HG03439 (cell line): ENCODE data around the gene TMEM97.
A peak's percentile ranks its signal among the peaks of the same experiment; 100 is the strongest.

Source experiments
- ATAC-seq: cut with Tn5 transposase; IDR thresholded peaks from one replicate; pipeline ENCODE4 v1.9.1; 2021; ENCODE audit warnings: mild to moderate bottlenecking, moderate library complexity; ENCODE audit not compliant: unreplicated experiment

Gene TMEM97

GRCh38 chr17:28363776-28364650 lies 45.0 kb downstream of the TMEM97 start:
- no peak for ATAC-seq

DNA sequence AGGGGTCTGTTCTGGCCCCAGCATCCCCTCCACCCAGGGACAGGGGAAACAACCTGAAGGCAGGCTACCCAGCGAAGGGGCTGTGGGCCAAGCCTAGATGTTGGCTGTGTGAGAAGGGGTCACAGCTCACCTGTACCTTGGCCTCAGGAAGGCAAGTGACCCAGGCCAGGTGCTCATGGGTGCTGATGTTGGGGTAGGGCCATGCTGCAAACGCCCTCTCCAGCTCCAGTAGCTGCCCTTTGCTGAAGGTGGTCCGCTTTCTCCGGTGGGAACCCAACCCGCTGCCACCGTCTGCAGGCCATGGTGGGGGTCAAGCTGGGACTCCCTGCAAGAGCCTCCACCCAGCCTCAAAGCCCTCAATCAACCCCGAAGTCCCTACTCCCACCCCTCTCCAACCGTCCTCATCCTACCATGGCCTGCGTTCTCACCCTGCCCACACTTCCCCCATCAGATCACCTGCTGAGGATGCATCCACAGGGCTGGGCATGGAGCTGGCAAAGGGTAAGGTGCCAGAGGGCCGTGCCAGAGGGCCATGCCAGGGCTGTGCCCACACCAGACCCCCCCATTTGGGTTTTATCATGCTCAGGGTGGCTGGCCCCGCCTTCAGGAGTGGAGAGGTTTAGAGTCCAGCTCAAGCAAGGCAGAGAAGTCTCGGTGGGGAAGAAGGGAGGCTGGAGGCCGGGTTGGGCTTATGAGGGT lies 45.8 kb downstream of the TMEM97 start, which contains the start of gene SEBOX:
Gene SEBOX (minus strand): TSS at position 535 of the 699 bp plus-strand sequence. CDS start 48 bp downstream, at position 487.
- ATAC-seq: no peak

DNA sequence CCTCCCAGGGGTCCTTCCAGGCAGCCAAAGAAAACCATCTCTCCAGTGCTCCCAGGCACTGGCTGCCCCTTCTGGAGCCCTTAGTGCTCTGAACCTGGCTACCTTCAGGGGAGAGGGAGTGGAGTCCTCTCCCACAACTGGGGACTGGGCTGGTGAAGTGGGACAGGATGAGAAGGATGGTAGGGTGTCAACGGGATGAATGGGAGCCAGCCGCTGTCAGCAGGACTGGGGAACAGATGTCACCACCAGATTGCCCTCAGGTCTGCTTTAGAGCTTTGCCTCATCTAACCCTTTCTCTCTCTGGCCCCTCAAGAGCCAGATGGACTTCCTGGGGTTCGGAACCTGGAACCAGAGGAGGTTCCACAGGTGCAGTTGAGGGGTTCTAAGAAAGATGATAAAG lies 46.5 kb downstream of the TMEM97 start:
- ATAC-seq: no peak

GRCh38 chr17:28366605-28367004 lies 47.6 kb downstream of the TMEM97 start:
- no peak for ATAC-seq

- ATAC-seq: no peak
Observed at GRCh38 chr17:28367641-28368305, 48.8 kb downstream of the TMEM97 start.

DNA sequence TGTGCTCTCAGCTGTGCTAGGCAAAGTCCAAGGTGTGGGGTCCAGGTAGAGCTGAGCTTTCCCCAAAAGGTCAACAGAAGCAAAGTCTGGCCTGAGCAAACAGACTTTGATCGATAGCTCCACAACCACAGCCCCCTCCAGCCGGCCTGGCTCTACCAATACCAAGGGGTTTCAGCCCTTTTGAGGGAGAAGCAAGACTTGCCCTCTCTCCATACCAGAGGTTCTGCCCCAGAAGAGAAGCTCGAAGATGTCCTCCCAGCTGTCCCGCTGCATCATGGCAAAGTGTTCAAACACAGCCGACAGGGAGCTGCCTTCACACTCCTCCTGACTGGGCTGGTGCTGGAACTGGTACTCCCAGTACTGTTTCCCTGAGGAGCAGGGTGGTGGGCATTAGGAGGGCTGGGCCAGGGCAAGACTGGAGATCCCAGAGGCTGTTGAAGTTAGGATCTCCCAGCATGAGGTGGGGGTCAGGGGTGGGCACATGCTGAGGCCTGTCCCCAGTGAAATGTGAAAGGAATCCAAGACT lies 49.4 kb downstream of the TMEM97 start:
- no peak for ATAC-seq

DNA sequence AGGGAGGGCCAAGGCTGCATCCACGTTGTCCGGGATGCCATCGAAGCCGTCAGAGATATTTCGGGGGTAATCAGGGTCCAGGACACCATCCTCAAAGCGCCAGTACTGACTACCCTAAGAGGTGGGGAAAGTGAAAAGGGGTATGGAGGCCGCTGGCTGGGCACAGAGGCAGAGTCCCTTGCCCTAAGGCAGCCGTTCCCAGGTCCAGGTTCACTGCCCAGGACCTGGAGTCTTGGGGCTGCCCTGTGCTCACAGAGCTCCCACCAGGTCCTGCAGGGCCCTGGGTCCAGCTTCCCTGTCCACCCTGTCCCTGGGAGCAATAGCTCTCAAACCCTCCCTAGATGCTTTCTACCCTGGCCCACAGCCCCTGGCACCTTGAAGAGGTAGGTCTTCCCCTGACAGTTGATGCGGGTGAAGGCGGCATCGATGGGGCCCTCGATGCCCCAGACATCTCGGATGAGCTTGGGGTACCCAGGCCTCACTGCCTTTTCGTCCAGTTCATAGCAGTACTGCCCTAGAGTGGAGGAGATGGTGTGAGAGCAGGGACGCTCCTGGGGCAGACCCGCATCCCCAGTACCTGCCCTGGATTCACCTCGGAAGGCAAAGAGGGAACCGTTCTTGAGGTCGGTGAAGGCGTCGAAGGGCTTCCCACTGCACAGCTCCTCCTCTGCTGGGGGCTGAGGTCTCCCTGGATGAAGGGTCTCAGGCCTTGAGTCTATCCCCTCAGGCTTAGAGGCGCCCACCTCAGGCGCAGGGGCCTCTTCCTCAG lies 50.1 kb downstream of the TMEM97 start:
- no peak for ATAC-seq

DNA sequence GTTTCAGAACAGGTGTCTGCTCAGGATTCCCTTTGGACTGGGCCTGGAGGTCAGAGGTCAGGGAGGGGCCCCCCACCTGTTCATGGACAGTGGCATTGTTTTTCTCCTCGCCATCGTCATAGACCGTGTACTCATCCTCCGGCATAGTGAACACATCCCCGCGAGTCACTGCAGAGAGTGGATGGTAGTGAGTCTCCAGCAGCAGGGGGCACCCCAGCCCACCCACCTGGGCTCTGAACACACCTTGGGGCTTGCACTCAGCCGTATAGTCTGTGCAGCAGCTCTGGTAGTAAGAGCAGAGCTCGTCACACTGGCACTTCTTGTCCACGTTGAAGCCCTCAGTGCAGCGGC lies 50.7 kb downstream of the TMEM97 start:
- ATAC-seq: no peak

GRCh38 chr17:28370035-28370743 lies 51.2 kb downstream of the TMEM97 start, which contains the start of gene VTN:
Gene VTN (minus strand): TSS chr17:28370307. CDS start chr17:28370203, 104 bp downstream.
- ATAC-seq: no peak

DNA sequence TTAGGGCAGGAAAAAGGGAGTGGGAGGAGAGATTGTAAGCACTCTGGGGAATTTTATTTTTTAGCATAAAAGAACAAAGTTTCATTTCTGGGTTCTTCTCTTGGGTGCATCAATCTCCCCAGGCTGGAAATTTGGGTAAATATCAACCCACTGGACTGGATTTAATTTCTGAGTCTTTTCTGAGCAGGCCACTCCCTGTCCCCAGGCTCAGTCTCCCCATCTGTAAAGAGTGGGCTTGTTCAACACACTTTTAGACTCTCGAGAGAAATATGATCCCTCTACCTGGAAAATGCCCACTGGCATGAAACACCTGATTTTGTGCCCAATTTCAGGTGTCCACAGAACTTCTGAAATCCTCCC lies 51.7 kb downstream of the TMEM97 start:
- no peak for ATAC-seq

- peak; percentile 62 for ATAC-seq
Observed at GRCh38 chr17:28371245-28372202, 52.5 kb downstream of the TMEM97 start, which contains the start of gene SARM1. Gene SARM1 (plus strand): TSS chr17:28371694. CDS start chr17:28372033, 339 bp downstream.

DNA sequence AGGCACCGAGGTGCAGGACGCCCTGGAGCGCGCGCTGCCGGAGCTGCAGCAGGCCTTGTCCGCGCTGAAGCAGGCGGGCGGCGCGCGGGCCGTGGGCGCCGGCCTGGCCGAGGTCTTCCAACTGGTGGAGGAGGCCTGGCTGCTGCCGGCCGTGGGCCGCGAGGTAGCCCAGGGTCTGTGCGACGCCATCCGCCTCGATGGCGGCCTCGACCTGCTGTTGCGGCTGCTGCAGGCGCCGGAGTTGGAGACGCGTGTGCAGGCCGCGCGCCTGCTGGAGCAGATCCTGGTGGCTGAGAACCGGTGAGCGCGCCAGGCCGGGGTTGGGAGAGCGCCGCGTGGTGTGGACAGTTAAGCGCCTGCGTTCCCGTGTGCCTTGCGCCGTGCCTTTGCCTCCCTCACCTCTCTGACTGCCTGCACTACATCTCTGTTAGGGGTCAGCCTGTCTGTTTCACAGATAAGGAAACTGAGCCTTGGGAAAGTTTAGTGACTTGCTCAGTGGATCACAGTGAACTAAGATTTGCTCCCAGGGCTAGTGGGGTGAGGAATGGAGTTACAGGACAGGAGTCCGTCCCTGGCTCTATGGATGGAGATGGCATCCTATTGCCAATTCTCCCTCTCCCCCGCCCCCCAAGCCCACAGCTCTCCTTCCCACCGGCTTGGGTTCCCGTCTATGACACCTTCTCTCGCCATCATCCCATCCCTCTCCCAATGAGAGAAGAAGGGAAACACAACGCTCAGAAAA lies 53.4 kb downstream of the TMEM97 start:
- ATAC-seq: peak; percentile 15

DNA sequence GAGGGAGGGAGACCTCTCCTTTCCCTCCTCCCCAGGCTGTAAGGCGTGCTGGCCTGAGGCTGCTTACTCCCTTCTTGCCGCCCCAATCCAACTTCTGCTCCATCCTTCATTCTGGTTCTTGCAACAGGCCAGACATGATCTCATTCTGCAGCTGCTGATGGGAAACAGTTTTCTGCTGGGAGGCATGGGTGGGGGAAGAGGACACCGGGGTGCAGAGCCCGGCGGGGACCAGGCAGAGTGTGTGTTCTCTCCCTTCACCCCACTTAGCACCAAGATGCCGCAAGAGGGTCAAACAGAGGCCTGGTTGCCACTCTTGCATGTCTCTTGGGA lies 53.9 kb downstream of the TMEM97 start:
- no peak for ATAC-seq
